ENCODE data around the gene GNG7. TPM values are rescaled to one million over a fixed set of nuclear protein-coding genes. Genes with fewer than 3 reads are reported as not detected.

Gene GNG7
- total and polyA plus RNA-seq, 10 of the 15 experiments (the other 5 are each of a cell fraction or from before 2014, with no cell fraction given): 1.9 to 13.6 (median 6.5) TPM

DNA sequence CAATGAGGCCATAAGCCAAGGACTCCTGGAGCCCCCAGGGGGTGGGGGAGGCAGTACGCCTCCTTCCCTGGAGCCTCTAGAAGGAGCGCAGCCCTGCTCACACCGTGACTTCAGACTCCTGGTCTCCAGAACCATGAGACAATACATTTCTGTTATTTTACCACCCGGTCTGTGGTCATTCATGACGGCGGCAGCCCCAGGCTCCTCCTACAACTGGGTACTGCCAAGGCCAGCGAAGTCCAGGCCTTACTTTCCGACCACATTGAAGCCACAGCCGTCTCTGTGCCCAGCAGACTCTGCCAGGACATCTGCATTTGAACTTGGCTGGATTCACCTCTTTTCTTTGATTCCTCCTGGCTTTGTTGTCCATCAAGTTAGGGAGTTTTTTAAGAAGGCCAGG lies 10.5 kb downstream of the GNG7 start (continued):
- TF ChIP-seq HDGF (IDR thresholded peaks at IDR 0.05): no peak
- TF ChIP-seq, protein P1, sequence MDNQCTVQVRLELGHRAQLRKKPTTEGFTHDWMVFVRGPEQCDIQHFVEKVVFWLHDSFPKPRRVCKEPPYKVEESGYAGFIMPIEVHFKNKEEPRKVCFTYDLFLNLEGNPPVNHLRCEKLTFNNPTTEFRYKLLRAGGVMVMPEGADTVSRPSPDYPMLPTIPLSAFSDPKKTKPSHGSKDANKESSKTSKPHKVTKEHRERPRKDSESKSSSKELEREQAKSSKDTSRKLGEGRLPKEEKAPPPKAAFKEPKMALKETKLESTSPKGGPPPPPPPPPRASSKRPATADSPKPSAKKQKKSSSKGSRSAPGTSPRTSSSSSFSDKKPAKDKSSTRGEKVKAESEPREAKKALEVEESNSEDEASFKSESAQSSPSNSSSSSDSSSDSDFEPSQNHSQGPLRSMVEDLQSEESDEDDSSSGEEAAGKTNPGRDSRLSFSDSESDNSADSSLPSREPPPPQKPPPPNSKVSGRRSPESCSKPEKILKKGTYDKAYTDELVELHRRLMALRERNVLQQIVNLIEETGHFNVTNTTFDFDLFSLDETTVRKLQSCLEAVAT (IDR thresholded peaks at IDR 0.05): no peak
- TF ChIP-seq IRF3 (IDR thresholded peaks at IDR 0.05): no peak

- DNase-seq (ENCODE audit: low read depth, low spot score) (no peak), ATAC-seq (no peak), FAIRE-seq (no peak)
- in situ Hi-C loops (cut with MboI): no loop called here
- Histone ChIP-seq H3K9me3 (replicated peaks; ENCODE audit: control insufficient read depth, insufficient read depth, low read length) (peaks cover 2% of the 10 kb centered on the region; the same call in 1 of the 3 replicates), H2AFZ (ENCODE audit: control insufficient read depth, low read depth, low read length) (no peak overlapping the region), H3K27ac (ENCODE audit: control insufficient read depth, insufficient read depth) (no peak overlapping the region), H3K4me2 (ENCODE audit: control insufficient read depth, insufficient read depth) (no peak overlapping the region), H3K9ac (ENCODE audit: control insufficient read depth, insufficient read depth, low read length) (no peak overlapping the region), H3K79me2 (ENCODE audit: control insufficient read depth, insufficient read depth, low read length) (peaks cover 16% of the 10 kb centered on the region), H3K4me1 (ENCODE audit: control insufficient read depth, insufficient read depth, low read length) (peaks cover 17% of the 10 kb centered on the region), H3K36me3 (ENCODE audit: control insufficient read depth in 2 of 2, insufficient read depth in 2 of 2, low read length in 1 of 2) (no peaks in the 10 kb centered on the region; a peak in 1 of 4 replicates), H3K4me3 (no peak overlapping the region), H4K20me1 (ENCODE audit: control insufficient read depth, insufficient read depth) (no peaks in the 10 kb centered on the region), H3K27me3 (replicated peaks in 1 of 2; ENCODE audit: control insufficient read depth in 2 of 2, insufficient read depth in 2 of 2, low read length in 1 of 2) (no peaks in the 10 kb centered on the region)
- ChIA-PET RAD21 (ENCODE audit: unreplicated experiment) (no interaction called here), CTCF (no interaction called here), POLR2A (no interaction called here), SMC1A (ENCODE audit: uncharacterized antibody, unreplicated experiment) (no interaction called here)
- BruUV-seq (replicated peaks): no TSS peak
- intact Hi-C loops (cut with micrococcal nuclease; ENCODE audit: unreplicated experiment): no loop called here
- WGBS (ENCODE audit: insufficient coverage, insufficient replicate concordance, low lambda C conversion rate, missing lambda C conversion rate): 88% methylated on average over 11 of the region's 11 CpGs
- TF ChIP-seq, protein P2, sequence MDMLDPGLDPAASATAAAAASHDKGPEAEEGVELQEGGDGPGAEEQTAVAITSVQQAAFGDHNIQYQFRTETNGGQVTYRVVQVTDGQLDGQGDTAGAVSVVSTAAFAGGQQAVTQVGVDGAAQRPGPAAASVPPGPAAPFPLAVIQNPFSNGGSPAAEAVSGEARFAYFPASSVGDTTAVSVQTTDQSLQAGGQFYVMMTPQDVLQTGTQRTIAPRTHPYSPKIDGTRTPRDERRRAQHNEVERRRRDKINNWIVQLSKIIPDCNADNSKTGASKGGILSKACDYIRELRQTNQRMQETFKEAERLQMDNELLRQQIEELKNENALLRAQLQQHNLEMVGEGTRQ (IDR thresholded peaks at IDR 0.05; ENCODE audit: borderline replicate concordance, low read depth, low read length): no peak
- no peak for TF ChIP-seq NFIC (IDR thresholded peaks at IDR 0.05; ENCODE audit: low read depth, low read length)
- no peak for TF ChIP-seq POLR2A (IDR thresholded peaks at IDR 0.05; ENCODE audit: low read depth, low read length)
- no peak for TF ChIP-seq SREBF1 (IDR thresholded peaks at IDR 0.05; ENCODE audit: low read length)
- TF ChIP-seq SRF (IDR thresholded peaks at IDR 0.05; ENCODE audit: low read depth in 2 of 2, low read length in 2 of 2): no peak
- TF ChIP-seq JUNB (IDR thresholded peaks at IDR 0.05): no peak
- TF ChIP-seq, protein P3, sequence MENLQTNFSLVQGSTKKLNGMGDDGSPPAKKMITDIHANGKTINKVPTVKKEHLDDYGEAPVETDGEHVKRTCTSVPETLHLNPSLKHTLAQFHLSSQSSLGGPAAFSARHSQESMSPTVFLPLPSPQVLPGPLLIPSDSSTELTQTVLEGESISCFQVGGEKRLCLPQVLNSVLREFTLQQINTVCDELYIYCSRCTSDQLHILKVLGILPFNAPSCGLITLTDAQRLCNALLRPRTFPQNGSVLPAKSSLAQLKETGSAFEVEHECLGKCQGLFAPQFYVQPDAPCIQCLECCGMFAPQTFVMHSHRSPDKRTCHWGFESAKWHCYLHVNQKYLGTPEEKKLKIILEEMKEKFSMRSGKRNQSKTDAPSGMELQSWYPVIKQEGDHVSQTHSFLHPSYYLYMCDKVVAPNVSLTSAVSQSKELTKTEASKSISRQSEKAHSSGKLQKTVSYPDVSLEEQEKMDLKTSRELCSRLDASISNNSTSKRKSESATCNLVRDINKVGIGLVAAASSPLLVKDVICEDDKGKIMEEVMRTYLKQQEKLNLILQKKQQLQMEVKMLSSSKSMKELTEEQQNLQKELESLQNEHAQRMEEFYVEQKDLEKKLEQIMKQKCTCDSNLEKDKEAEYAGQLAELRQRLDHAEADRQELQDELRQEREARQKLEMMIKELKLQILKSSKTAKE (IDR thresholded peaks at IDR 0.05; ENCODE audit: low read depth, poor library complexity, severe bottlenecking): no peak
- TF ChIP-seq KLF5 (IDR thresholded peaks at IDR 0.05; ENCODE audit: partially characterized antibody): no peak
- TF ChIP-seq SMARCA5 (IDR thresholded peaks at IDR 0.05): no peak
- no peak for TF ChIP-seq SP1 (IDR thresholded peaks at IDR 0.05; ENCODE audit: low read depth, low read length)
- no peak for TF ChIP-seq EGR1 (IDR thresholded peaks at IDR 0.05; ENCODE audit: borderline replicate concordance in 1 of 2, low read depth in 2 of 2, low read length in 2 of 2)
- no peak for TF ChIP-seq IKZF2 (IDR thresholded peaks at IDR 0.05)
- no peak for TF ChIP-seq HDGF (IDR thresholded peaks at IDR 0.05)
- TF ChIP-seq TCF3 (IDR thresholded peaks at IDR 0.05; ENCODE audit: borderline replicate concordance, insufficient read depth, low read depth, low read length): no peak
- TF ChIP-seq GATAD2B (conservative IDR thresholded peaks at IDR 0.05; ENCODE audit: low read depth): no peak
Measured at GRCh38 chr19:2690856-2691255, 11.6 kb downstream of the GNG7 start.

Measured in GM12878 (cell line).